ENCODE measurements around the gene AP5S1. TPM values are rescaled to one million over a fixed set of nuclear protein-coding genes. Genes with fewer than 3 reads are reported as not detected.

AP5S1 gene
- polyA plus RNA-seq, 1 donor (not counting 4 experiments of a cell fraction or from before 2014, with no cell fraction given) = 5.2 TPM

- Histone ChIP-seq H3K27ac (ENCODE audit: control insufficient read depth, insufficient read depth, low read length) (no peak overlapping the region), H2AFZ (ENCODE audit: control insufficient read depth, low read length) (no peak overlapping the region)
Observed at GRCh38 chr20:3813848-3814581, 6.3 kb upstream of the AP5S1 start.

GRCh38 chr20:3814928-3815495 lies 5.3 kb upstream of the AP5S1 start:
- DNase-seq (ENCODE audit: low read depth, low spot score) (no peak), FAIRE-seq (no peak)
- Histone ChIP-seq H2AFZ (ENCODE audit: control insufficient read depth, low read length) (no peak overlapping the region), H3K36me3 (ENCODE audit: control insufficient read depth in 2 of 2, extremely low read depth in 1 of 2, insufficient read depth in 2 of 2, low read length in 2 of 2) (no peaks in the 10 kb centered on the region), H4K20me1 (ENCODE audit: control insufficient read depth, extremely low read depth, insufficient read depth, low read length) (no peaks in the 10 kb centered on the region), H3K9me3 (ENCODE audit: control insufficient read depth, low read depth, low read length) (no peaks in the 10 kb centered on the region), H3K27ac (ENCODE audit: control insufficient read depth, insufficient read depth, low read length) (no peak overlapping the region), H3K4me2 (ENCODE audit: control insufficient read depth, extremely low read depth, insufficient read depth, low read depth, low read length) (no peak overlapping the region), H3K4me1 (ENCODE audit: control insufficient read depth, extremely low read depth, insufficient read depth, low read length) (peaks cover 42% of the 10 kb centered on the region), H3K9ac (ENCODE audit: control insufficient read depth, extremely low read depth, insufficient read depth, low read length) (no peak overlapping the region), H3K9me1 (ENCODE audit: control insufficient read depth, extremely low read depth, insufficient read depth, low read length) (no peaks in the 10 kb centered on the region), H3K27me3 (ENCODE audit: control insufficient read depth, extremely low read depth, insufficient read depth, low read length) (no peaks in the 10 kb centered on the region), H3K79me2 (ENCODE audit: control insufficient read depth, insufficient read depth, low read length) (no peaks in the 10 kb centered on the region), H3K4me3 (ENCODE audit: control insufficient read depth in 2 of 3, extremely low read depth in 1 of 3, insufficient read depth in 2 of 3, low read depth in 1 of 3, low read length in 3 of 3) (no peak overlapping the region)
- TF ChIP-seq EZH2 (IDR thresholded peaks at IDR 0.05; ENCODE audit: low read length) (no peak), CTCF (optimal IDR thresholded peaks at IDR 0.05 in 1 of 3, IDR thresholded peaks at IDR 0.05 in 1 of 3, conservative IDR thresholded peaks at IDR 0.05 in 1 of 3; ENCODE audit: extremely low read depth in 1 of 3, insufficient read depth in 2 of 3, low read length in 3 of 3) (no peak)
- dilution Hi-C loops (cut with MboI; ENCODE audit: extremely low pct_ligation_motif_present, low sequenced_read_pairs) = no loop called here

More at GRCh38 chr20:3813848-3814581, 6.3 kb upstream of the AP5S1 start:
- H3K4me2 ChIP-seq (ENCODE audit: control insufficient read depth, extremely low read depth, insufficient read depth, low read depth, low read length) = no peak overlapping the region
- H3K9ac ChIP-seq (ENCODE audit: control insufficient read depth, extremely low read depth, insufficient read depth, low read length) = no peak overlapping the region
- FAIRE-seq (no peak), DNase-seq (ENCODE audit: low read depth, low spot score) (no peak)
- no peaks in the 10 kb centered on the region for H3K79me2 ChIP-seq (ENCODE audit: control insufficient read depth, insufficient read depth, low read length)
- dilution Hi-C loops (cut with MboI; ENCODE audit: extremely low pct_ligation_motif_present, low sequenced_read_pairs) = no loop called here
- H3K27me3 ChIP-seq (ENCODE audit: control insufficient read depth, extremely low read depth, insufficient read depth, low read length) = no peaks in the 10 kb centered on the region
- H3K9me1 ChIP-seq (ENCODE audit: control insufficient read depth, extremely low read depth, insufficient read depth, low read length) = no peaks in the 10 kb centered on the region
- H3K4me3 ChIP-seq (ENCODE audit: control insufficient read depth in 2 of 3, extremely low read depth in 1 of 3, insufficient read depth in 2 of 3, low read depth in 1 of 3, low read length in 3 of 3) = no peak overlapping the region
- TF ChIP-seq EZH2 (IDR thresholded peaks at IDR 0.05; ENCODE audit: low read length) (no peak), CTCF (optimal IDR thresholded peaks at IDR 0.05 in 1 of 3, IDR thresholded peaks at IDR 0.05 in 1 of 3, conservative IDR thresholded peaks at IDR 0.05 in 1 of 3; ENCODE audit: extremely low read depth in 1 of 3, insufficient read depth in 2 of 3, low read length in 3 of 3) (no peak)
- H3K4me1 ChIP-seq (ENCODE audit: control insufficient read depth, extremely low read depth, insufficient read depth, low read length) = peaks cover 36% of the 10 kb centered on the region
- H3K9me3 ChIP-seq (ENCODE audit: control insufficient read depth, low read depth, low read length) = no peaks in the 10 kb centered on the region
- no peaks in the 10 kb centered on the region for H4K20me1 ChIP-seq (ENCODE audit: control insufficient read depth, extremely low read depth, insufficient read depth, low read length)
- H3K36me3 ChIP-seq (ENCODE audit: control insufficient read depth in 2 of 2, extremely low read depth in 1 of 2, insufficient read depth in 2 of 2, low read length in 2 of 2) = no peaks in the 10 kb centered on the region
